Stimulated activated CD4-positive, alpha-beta T cell treated with anti-CD3 and anti-CD28 coated beads, Interleukin-1b, Interleukin-23, amount 100 ng/mL, for 48 hours (primary cell): ENCODE results near the gene BOC.

ENCODE experiments used
- DNase-seq: peaks from one replicate; pipeline ENCODE4 v3.0.0-alpha.2; 2020

BOC gene

DNA sequence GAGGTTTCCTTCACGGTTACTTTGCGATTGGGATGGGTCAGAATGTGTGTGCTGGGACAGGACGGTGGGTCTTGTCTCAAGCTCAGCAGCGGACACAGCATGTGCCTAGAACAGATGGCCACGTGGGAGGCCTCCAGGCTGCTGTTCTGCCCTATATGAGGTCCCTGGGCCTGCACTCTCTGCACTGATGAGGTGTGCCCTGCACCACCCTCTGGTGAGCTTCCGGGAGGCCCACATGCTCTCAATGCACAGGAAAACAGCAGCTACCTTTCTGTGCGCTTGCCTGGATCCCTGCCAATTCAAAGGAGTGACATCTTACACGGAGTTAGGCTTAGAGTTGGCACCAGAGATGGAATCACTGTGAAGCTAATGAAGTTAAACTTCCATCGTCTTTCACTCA lies 59.8 kb downstream of the BOC start:
- no peak for DNase-seq

DNA sequence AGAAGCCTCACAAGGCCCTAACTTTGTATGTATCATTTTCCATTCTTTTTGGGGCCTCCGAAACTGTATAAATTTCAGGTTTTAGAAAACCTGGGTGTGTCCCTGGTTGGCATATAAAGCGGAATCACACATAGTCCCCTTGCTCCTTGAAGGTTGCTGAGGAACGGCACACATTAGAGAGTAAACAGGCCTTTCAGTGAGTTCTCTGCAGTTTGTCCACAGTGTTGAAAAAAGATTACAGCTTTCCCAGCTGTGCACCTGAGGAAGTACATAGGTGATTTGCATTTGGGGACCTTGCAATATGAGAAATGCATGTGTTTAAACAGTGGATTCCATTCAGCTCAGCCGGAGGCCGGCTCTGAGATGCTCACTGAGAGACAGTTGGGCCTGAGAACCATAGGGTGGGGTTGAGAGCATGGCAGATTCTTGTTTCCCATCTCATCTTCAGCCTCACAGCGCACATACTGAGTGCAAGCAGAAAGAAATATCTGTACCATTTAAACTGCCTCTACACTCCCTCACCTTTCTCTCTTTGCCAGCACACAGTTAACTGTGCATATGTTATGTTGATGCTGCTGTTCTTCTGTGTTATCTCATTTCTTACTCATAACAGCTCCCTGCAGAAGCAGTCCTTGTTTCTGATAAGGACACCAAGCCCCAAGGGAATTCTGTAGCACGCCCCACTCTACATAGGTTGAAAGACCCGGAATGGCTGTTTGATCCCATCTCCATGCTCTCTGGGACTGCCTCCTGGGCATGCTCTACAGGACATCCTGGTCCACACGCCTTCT lies 60.4 kb downstream of the BOC start:
- no peak for DNase-seq

DNA sequence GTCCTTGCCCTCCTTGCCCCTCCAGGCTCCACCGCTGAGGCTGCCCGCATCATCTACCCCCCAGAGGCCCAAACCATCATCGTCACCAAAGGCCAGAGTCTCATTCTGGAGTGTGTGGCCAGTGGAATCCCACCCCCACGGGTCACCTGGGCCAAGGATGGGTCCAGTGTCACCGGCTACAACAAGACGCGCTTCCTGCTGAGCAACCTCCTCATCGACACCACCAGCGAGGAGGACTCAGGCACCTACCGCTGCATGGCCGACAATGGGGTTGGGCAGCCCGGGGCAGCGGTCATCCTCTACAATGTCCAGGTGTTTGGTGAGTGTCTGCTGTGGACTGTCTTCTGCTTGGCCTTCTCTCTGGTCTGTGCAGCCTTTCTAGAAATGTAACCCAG lies 61.0 kb downstream of the BOC start:
- DNase-seq: no peak

DNA sequence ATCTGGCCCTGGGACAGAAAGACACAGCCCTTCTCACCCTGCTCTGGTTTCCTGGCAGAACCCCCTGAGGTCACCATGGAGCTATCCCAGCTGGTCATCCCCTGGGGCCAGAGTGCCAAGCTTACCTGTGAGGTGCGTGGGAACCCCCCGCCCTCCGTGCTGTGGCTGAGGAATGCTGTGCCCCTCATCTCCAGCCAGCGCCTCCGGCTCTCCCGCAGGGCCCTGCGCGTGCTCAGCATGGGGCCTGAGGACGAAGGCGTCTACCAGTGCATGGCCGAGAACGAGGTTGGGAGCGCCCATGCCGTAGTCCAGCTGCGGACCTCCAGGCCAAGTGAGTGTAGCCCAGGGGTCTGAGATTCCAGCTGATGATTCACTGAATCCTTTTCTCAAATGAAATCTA lies 61.7 kb downstream of the BOC start:
- no peak for DNase-seq

DNA sequence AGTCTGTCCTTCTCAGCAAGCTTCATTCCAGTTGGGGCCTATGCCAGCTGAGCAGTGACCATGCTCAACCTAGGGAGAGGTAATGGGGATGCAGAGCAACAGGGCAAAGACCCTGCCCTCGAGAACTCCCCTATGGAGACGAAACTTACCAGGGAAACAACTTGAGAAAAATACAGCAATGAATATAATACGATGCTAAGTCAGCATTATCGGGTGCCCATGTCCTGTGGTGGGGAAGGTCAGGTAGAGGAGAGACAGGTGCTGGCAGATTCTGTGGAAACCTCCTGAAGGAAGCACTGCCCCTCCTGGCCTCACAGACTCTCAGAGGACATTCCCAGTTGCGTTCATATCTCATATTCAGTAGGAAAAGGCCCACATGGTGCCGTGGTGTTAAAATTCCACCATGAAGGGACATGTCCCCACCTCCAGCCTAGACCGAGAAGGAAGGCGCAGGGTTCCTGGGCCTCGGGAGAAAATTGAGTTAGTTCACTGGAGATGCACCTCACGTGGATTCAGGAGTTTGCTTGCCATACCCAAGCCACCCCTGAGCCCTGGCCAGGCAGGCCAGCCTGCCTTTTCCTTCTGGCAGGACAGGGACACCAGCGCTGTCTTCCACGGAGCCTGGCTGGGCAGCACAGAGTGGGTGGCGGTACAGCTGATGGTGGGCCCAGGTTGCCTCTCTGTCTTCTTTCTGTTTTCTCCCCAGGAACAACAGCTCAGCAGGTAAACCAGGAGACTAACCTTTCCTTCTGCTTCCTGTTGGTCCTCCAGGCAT lies 62.4 kb downstream of the BOC start:
- DNase-seq: no peak

DNA sequence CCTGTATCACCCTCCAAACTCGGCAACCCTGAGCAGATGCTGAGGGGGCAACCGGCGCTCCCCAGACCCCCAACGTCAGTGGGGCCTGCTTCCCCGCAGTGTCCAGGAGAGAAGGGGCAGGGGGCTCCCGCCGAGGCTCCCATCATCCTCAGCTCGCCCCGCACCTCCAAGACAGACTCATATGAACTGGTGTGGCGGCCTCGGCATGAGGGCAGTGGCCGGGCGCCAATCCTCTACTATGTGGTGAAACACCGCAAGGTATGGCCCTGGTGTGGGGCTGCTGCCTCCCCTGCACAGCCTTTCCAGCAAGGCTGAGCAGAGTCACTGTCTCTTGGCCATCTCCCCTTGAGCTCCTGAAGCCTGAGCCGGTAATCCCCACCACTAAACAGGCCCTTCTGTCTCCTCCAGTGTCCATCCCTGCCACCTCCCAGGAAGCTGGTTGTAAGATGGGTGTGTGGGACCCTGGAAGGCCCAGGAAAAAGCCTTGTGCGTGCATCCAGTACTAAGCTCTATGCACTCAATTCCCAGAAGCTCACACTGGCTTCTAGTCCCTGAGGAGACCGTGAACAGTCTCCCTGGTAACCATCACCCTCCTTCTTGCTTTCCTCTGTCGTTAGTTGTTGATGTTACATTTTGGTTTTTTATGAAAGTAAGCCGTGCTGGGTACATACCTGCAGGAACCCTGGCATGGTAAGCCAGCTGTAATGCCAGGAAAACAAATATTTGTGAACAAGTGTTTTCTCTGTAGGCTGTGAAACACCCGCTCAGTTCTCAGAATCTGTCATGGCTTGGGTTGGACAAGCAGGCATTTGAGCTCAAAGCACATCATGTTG lies 63.3 kb downstream of the BOC start:
- DNase-seq: no peak

DNA sequence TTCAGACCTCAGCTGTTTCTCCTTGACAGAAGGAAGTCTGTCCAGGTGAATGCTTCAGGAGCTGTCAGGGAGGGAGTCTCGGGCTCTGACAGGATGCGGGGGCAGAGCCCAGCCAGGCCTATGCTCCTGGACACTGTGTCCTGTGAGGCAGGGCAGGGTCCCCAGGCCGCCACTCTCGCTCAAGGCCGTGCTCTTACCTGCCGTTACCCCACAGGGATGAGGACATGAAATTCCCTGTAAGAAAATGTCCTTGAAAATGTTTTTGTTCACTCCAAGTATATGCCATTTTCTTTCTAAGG lies 63.9 kb downstream of the BOC start:
- no peak for DNase-seq

DNA sequence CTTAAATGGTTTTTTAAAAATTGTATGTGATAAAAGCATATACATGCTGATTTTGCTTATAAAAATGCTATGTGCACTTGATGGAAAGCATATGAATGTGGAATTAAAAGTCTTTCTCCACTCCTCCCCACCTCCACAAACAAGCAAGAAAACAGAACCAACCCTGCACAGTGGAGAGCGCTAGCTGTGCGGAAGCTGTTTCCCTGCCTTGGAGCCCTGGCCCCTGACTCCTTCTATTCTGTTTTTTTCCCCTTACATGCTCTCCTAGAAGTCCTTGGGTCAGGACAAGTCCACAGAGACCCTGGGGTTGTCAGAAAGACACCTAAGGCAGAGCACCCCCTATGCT lies 64.2 kb downstream of the BOC start:
- DNase-seq: no peak

DNA sequence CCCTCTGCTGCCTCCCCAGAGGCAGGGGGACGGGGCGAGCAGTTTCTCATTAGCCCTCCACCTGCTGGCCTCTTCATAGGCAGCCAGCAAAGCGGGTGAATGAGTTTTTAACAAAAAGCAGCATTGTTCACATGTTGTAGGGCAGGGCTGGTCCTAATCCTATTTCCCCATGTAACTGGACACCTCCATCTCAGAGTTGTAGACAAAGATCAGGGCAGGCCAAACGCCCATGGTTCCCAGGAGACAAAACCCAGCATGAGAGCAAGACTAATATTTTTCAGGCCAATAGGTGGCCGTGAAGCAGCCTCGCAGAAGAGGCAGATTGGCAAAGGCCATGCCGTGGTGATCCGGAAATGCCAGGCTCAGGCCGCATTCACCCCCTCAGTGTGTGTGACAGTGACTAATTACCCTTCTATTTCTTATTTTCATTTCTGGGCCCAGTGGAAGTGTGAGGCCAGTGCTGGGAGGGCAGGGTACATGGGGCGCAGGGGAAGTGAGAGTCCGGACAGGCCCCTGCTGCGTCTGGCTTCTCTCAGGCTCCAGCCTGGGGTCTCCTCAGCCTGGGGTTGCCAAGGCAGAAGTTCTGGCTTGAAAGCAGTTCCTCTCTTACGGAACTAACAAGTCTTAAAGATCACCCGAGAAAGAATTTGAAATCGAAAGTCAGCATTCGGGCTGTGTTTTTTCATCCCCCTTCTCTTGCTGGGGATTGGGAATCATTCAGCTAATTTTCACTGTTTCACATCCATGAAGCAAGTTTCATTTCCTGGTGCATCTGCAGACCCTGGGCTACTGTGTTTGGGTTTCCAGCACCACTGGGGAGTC lies 64.8 kb downstream of the BOC start:
- DNase-seq: no peak

DNA sequence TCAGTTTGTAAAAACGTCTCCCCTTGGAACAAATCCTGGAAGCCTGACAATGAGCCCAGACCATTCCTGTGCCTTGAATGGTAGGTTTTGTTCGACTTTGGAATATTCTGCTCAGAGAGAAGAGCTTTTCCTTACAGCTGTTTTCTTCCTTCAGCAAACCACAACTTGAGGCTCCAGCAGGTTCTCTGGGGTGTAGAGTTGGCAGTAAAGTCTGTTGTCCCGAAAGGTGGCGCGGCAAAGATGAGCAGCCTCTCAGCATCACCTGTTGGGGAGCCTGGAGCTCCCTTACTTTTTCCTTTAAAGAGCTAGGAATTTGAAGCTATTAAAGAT lies 65.4 kb downstream of the BOC start:
- no peak for DNase-seq

DNA sequence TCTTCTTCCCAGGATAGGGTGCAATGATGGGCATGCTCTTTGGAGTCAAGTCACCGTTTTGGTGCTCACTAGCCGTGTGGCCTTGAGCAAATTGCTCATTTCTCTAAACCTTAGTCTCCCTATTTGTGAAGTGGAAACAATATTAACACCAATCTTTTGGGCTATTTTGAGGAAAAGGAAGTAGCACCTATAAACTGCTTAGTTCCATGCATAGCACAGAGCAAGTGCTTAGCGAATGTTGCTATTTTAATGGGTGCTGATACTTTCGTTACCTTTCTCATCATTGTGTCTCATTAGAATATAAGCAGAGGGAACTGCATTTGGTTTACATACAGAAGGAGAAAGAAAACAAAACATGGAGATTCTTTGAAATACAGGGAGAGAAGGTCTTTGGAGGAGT lies 66.1 kb downstream of the BOC start:
- no peak for DNase-seq

DNA sequence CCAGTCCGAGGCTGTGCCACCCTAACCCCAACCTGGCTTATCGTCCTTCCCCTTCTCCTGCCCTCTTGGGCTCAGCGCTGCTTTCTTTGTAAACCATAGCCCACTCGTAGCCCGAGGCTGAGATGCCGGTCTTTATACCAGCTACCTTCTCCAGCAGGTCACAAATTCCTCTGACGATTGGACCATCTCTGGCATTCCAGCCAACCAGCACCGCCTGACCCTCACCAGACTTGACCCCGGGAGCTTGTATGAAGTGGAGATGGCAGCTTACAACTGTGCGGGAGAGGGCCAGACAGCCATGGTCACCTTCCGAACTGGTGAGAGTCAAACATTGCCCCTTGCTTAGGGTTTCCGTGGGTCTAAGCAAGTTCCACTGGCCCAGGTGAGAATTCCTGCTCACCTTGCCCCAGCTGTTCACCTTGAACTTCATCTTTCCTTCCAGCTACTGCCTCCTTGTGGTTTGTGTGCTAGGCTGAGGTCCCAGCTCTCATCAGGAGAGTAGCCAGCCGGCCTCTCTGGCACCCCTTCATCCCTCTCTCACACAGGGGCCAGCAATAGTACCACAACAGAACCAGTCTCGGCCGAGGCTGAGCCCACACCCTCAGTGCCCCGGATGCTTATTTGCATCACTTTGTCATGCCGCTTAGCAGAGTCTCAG lies 66.7 kb downstream of the BOC start:
- DNase-seq: no peak

DNA sequence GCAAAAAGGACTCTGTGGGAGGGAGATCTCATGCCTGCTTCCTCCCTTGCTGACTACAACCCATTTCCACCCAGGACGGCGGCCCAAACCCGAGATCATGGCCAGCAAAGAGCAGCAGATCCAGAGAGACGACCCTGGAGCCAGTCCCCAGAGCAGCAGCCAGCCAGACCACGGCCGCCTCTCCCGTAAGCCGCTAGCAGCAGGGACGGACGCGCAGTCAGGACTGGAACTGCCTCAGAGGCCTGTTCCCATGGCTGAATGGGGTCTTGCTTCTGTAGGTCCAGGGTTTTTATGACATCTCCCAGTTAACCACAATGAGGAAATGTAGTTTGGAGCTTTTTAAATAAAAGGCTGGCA lies 67.2 kb downstream of the BOC start:
- no peak for DNase-seq

DNA sequence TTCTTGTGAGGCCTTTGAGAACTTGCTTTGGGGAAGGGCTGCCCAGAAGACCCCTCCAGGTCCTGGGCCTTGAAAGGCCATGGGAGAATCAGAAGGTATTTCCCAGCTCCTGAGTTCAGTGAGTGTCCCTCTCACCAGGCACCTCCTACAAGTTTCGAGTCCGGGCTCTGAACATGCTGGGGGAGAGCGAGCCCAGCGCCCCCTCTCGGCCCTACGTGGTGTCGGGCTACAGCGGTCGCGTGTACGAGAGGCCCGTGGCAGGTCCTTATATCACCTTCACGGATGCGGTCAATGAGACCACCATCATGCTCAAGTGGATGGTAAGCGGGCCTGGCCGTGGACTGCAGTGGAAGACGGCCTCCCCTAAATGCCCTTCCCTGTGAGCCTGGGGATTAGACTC lies 68.3 kb downstream of the BOC start:
- DNase-seq: no peak

DNA sequence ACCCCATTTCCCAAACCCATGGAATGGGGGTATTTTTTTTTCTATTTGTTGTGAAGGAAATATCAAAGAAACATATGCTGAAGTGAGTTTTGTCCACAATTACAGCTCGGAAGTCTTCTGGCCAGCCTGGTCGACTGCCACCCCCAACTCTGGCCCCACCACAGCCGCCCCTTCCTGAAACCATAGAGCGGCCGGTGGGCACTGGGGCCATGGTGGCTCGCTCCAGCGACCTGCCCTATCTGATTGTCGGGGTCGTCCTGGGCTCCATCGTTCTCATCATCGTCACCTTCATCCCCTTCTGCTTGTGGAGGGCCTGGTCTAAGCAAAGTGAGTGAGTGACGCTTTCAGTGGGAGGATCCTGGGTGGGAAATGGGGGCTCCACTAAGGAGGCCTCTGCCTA lies 71.9 kb downstream of the BOC start:
- DNase-seq: no peak

DNA sequence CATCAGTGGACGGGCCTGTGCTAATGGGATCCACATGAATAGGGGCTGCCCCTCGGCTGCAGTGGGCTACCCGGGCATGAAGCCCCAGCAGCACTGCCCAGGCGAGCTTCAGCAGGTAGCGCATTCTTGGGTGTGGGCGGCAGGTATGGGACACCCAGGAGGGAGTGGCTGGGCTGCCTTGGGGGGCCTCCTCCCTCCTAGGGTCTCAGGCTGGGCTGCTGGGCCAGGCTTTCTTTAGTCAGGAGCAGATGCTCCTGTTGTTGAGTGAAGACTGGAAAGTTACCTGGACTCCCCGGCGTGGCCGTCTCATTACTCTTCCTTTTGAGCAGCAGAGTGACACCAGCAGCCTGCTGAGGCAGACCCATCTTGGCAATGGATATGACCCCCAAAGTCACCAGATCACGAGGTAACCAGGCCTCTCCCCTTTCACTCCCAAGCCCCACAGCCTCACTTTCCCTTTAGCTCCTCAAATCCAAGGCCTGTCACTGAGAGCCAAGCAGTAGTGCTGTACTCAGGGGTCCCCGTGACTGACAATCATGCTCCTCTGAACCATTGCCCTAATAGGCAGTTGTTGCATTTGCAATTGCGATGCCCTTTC lies 73.2 kb downstream of the BOC start:
- no peak for DNase-seq

DNA sequence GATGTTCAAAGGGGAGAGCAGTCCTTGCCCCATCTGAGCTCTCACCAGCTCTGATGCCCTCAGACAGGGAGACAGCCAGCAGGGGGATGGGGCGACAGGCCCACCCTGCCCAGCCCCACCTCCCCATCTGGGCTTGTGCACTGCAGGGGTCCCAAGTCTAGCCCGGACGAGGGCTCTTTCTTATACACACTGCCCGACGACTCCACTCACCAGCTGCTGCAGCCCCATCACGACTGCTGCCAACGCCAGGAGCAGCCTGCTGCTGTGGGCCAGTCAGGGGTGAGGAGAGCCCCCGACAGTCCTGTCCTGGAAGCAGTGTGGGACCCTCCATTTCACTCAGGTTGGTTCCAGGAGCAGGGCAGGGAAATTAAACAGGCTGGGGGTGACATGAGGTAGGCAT lies 73.9 kb downstream of the BOC start:
- no peak for DNase-seq

DNA sequence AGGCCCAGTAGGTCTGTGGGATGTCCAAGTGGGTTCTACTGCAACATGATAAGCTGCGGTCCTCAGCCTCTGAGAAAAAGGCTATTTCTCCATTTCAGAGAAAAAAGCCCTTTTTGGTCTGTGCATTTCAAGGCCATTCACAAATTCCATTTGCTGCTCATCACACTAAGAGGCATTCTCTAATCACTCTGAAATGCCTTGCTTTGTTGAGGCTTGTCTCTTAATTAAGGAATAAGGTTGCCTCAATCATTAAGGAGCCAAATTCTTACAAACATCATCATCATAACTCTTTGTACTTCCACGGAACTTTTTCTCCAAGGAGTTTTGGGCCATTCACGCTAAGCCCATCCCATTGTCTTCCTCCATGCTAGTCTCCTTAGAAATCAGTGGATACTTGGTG lies 74.4 kb downstream of the BOC start:
- DNase-seq: no peak

DNA sequence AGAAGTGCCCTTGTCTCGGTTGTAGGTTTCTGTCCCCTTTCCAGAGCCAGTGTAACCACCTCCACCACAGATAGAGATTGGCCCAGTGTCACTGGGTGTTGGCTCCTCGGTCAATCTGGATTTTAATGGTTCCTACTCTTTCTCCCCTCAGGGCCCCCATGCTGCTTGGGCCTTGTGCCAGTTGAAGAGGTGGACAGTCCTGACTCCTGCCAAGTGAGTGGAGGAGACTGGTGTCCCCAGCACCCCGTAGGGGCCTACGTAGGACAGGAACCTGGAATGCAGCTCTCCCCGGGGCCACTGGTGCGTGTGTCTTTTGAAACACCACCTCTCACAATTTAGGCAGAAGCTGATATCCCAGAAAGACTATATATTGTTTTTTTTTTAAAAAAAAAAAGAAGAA lies 75.2 kb downstream of the BOC start:
- no peak for DNase-seq

DNA sequence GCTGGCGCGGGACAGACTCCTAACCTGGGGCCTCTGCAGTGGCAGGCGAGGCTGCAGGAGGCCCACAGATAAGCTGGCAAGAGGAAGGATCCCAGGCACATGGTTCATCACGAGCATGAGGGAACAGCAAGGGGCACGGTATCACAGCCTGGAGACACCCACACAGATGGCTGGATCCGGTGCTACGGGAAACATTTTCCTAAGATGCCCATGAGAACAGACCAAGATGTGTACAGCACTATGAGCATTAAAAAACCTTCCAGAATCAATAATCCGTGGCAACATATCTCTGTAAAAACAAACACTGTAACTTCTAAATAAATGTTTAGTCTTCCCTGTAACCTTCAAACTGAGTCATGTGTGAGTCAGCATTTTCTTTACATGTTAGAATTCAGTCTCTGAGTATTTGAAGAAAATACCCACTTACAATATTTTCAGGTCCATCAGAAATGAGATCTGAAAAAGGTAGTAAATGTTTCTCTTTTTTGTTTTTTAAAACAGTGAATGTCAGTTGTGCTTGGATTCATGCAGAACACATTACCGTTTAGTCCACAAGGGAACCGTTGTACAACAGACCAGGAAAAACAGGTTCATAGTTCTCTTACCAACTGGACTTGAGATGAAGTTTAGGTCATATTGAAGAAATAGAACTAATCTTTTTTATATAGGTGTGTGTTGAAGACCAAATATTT lies 75.9 kb downstream of the BOC start:
- no peak for DNase-seq

DNA sequence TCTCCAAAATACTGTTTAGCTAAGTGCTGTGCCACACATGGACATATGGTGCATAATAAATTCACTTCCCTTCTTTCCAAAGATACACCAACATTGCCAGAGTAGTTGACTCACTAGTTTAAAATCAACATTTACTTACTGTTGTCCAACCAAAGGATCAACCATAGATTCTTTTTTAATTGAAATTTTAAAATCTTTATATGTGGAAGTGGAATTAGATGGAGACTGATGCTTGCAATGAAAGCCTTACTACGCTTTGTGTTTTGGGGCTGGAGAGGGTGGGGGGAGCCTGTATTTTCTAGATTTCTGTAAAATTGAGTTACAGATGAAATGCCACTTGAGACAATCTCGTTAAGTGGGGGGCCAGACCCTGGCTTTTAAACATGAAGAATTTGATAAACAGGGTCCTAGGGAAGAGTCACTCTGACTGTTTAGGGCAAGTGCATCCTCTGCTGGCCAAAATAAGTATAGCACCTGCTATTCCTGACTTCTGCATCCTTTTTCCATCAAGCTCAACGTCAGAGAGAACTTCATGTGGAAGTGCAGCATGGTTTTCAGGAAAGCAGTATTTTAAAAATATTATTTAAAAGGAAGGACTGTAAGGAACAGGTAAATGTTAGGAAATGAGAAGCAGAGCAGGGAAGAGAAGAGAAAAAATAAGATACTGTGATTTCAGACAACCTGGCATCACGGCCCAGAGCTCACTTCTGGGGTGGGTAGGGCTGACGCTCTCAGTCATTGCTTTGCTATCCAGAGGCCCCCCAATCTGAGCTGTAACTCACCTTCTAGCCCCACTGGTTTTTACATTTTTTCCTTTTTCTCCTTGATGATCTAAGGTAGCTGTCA lies 76.7 kb downstream of the BOC start:
- DNase-seq: peak; percentile 16
